ENCODE data around the gene GPI.

DNA sequence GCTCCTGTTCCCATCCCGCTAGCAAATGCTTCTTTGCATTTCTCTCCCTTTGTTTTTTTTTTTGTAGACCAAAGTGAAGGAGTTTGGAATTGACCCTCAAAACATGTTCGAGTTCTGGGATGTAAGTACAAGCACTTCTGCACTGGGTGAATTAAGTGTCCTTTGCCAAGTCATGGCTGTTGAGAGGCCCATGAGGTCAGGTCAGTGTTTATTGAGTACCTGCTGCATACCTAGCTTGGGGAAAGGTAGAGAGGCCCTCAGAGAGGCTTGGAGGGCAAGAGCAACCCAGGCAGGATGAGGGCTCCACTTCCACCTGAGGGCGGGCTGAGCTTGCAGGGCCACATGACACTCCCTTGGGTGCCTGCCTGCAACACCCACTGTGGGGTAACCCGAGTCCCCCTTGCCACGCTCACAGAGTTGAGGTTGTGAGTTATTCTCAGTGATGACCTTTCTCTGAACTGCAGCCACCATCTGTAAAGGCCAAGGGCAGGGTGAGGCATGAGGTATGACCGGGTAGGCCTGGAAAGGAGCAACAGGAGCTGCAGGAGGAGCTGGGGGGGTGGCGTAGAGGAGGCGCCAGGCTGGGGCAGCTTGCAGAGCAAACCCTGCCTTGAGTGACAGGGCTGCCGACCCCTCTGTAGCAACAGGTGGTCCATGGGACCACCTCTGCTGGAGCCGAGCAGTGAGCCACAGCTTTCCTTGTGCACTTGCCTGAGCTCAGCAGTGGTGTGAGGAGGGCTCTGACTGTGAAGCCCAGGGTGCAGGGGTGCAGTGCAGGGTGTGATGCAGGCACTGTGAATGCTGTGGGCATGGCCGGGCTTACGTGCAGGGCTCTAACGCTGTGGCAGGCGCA, 16.6 kb downstream of the GPI start:
- TF ChIP-seq, protein P1, sequence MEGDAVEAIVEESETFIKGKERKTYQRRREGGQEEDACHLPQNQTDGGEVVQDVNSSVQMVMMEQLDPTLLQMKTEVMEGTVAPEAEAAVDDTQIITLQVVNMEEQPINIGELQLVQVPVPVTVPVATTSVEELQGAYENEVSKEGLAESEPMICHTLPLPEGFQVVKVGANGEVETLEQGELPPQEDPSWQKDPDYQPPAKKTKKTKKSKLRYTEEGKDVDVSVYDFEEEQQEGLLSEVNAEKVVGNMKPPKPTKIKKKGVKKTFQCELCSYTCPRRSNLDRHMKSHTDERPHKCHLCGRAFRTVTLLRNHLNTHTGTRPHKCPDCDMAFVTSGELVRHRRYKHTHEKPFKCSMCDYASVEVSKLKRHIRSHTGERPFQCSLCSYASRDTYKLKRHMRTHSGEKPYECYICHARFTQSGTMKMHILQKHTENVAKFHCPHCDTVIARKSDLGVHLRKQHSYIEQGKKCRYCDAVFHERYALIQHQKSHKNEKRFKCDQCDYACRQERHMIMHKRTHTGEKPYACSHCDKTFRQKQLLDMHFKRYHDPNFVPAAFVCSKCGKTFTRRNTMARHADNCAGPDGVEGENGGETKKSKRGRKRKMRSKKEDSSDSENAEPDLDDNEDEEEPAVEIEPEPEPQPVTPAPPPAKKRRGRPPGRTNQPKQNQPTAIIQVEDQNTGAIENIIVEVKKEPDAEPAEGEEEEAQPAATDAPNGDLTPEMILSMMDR (conservative IDR thresholded peaks at IDR 0.05 in 1 of 2, IDR thresholded peaks at IDR 0.05 in 1 of 2; ENCODE audit: extremely low read depth in 1 of 2, insufficient read depth in 1 of 2, low read depth in 1 of 2, low read length in 2 of 2): no peak
- no peak for TF ChIP-seq EZH2 (IDR thresholded peaks at IDR 0.05; ENCODE audit: borderline replicate concordance, low read length)
